ENCODE data around the gene MMP14. TPM values are rescaled to one million over a fixed set of nuclear protein-coding genes. Genes with fewer than 3 reads are reported as not detected.

MMP14 gene
- total and polyA plus RNA-seq, 9 of the 15 experiments (the other 6 are each of a cell fraction or from before 2014, with no cell fraction given) = 0.36 to 5.8 (median 1.3) TPM; not detected in 2

DNA sequence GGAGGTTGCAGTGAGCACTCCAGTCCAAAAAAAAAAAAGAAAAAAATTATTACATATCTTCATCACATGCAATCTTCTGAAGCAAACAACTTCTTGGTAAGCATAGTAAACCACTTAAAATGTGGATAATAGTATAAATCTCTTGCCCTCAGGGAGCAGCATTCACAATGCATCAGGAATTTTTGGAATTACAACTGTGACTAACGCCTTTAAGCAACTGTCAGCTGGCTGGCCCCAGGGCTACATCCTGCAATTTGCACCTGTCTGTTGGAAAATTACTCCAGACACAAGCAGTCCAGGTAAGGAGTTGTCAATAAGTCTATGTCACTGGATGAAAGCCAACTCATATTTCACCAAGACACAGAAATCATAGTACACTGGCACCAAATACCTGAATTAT lies 15.7 kb upstream of the MMP14 start:
- 59% methylated on average over 1 of the region's 1 CpG for WGBS (ENCODE audit: insufficient coverage, low coverage, missing lambda C conversion rate)
- intact Hi-C loops (cut with micrococcal nuclease) (loop anchor here (5.0 kb wide), 1 partner anchor 52 kb away; the partner anchor contains the start of gene LRP10), in situ Hi-C loops (cut with MboI) (no loop called here)
- H4K20me1 ChIP-seq (replicated peaks; ENCODE audit: control insufficient read depth, insufficient read depth, low read length) = no peaks in the 10 kb centered on the region
- BruUV-seq (replicated peaks) = no TSS peak
- FAIRE-seq (no peak), DNase-seq (ENCODE audit: extremely low read depth in 1 of 4, low spot score in 3 of 4) (no peak), ATAC-seq (no peak)
- no peak overlapping the region for H2AFZ ChIP-seq (ENCODE audit: low read depth, low read length)
- POLR2A ChIA-PET = interaction anchor here (0.6 to 2.6 kb wide), 5 partner anchors 8 to 437 kb away, joined by 3 to 6 read pairs (median 3); no protein-coding TSS in a partner anchor
- CTCF ChIA-PET (ENCODE audit: low intra/inter-chr PET ratio) = no interaction called here
- H3K9me3 ChIP-seq (replicated peaks; ENCODE audit: control insufficient read depth, insufficient read depth, low read depth, low read length) = no peaks in the 10 kb centered on the region
- H3K36me3 ChIP-seq (ENCODE audit: control insufficient read depth, insufficient read depth, low read length) = no peaks in the 10 kb centered on the region
- H3K9me1 ChIP-seq (ENCODE audit: control insufficient read depth, insufficient read depth, low read length) = no peaks in the 10 kb centered on the region
- no peak overlapping the region for H3K27ac ChIP-seq (ENCODE audit: extremely low read depth, low read depth, low read length)
- no peak overlapping the region for H3K4me3 ChIP-seq
- H3K27me3 ChIP-seq (ENCODE audit: control insufficient read depth in 2 of 2, insufficient read depth in 2 of 2, low read length in 2 of 2) = no peaks in the 10 kb centered on the region
- H3K79me2 ChIP-seq (ENCODE audit: control insufficient read depth, insufficient read depth, low read length) = no peaks in the 10 kb centered on the region
- peaks cover 18 to 30% of the 10 kb centered on the region in 2 experiments; a peak in 4 of 5 replicates for H3K4me1 ChIP-seq (replicated peaks in 1 of 2; ENCODE audit: control insufficient read depth in 2 of 2, insufficient read depth in 2 of 2, low read length in 2 of 2)
- H3K9ac ChIP-seq (ENCODE audit: insufficient read depth in 1 of 2, low read depth in 2 of 2, low read length in 2 of 2) = no peak overlapping the region
- no peak overlapping the region for H3K4me2 ChIP-seq (ENCODE audit: insufficient read depth, low read length)
- TF ChIP-seq RBM39 (optimal IDR thresholded peaks at IDR 0.05; ENCODE audit: low read depth, low read length) = no peak
- TF ChIP-seq HNRNPH1 (optimal IDR thresholded peaks at IDR 0.05; ENCODE audit: low read depth, low read length) = no peak
- TF ChIP-seq ZNF583 (CRISPR knock-in tag; IDR thresholded peaks at IDR 0.05) = no peak
- peak; percentile 16; the same call in 1 of the 2 replicates for TF ChIP-seq BCOR (IDR thresholded peaks at IDR 0.05)
- TF ChIP-seq THAP7 (CRISPR knock-in tag; IDR thresholded peaks at IDR 0.05) = no peak

Data from K562 (cell line).